Stimulated activated CD8-positive, alpha-beta memory T cell treated with anti-CD3 and anti-CD28 coated beads, Interleukin-2, amount 100 ng/mL, for 1 hour (primary cell): ENCODE data around the gene EGLN2.
"Not testable (repeated sequence)": the region's sequence is repeated elsewhere in the genome, so short reads cannot be mapped to it uniquely, and the experiment has no call there.

Experiments
- DNase-seq, 2 donors: peaks; one replicate each; pipeline ENCODE4 v3.0.0-alpha.2; 2020; ENCODE audit warnings: low read depth in 2 of 2

The EGLN2 gene

DNA sequence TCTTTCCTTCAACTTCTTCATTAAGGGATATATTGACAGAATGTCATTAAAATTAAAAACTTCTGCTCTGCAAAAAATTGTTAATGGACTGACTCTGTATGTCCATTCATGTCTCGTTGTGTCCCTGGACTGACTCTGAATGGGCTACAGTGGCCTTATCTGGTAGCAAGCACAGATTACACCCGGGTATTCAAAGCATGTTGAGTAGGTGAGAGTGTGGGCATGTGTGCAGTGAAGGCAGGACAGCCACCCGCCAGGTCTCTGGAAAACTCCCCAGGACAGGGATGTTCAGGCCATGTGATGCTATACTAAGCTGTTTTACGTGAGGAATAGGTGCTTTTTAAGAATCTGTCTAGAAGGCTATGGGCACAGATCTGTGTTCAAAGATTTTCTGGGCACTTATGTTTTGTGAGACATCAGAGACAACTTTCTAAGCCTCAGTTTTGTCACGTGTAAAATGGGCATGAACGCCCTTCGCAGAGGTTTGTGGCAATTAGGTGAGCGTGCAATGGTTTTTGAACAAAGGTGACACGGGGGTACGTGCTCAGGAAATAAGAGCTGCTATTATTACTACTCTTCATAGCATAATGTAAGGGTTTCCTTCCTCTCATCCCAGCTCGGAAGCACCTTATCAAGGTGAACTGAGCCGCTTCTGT, 44.1 kb downstream of the EGLN2 start:
- not testable (repeated sequence) for DNase-seq

GRCh38 chr19:40843653-40844052, 44.7 kb downstream of the EGLN2 start:
- DNase-seq: peak; percentile 59 to 65

- DNase-seq: not testable (repeated sequence)
Observed at GRCh38 chr19:40846722-40847121, 47.7 kb downstream of the EGLN2 start.

DNA sequence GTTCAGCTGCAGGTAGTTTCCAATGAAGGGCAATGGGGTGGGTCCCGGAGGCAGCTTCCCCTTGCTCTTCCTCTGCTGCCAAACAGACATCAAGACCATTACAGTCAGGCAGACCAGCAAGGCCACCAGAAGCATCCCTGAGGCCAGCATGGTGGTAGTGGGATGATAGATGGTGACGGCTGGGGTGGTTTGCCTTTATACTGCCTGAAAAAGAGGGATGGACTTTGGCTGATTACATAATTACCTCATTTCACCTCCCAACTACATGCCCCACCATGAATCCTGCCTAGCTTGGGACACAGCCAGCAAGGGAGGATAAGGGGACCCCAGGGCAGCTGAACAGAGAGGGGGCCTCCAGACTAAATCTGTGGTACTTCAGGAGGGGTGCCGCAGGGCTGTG, 51.3 kb downstream of the EGLN2 start, which contains the start of gene CYP2A6:
CYP2A6 (minus strand) TSS at position 171 of the 400 bp plus-strand sequence; CDS start at position 150, 21 bp downstream.
- DNase-seq: not testable (repeated sequence)

DNA sequence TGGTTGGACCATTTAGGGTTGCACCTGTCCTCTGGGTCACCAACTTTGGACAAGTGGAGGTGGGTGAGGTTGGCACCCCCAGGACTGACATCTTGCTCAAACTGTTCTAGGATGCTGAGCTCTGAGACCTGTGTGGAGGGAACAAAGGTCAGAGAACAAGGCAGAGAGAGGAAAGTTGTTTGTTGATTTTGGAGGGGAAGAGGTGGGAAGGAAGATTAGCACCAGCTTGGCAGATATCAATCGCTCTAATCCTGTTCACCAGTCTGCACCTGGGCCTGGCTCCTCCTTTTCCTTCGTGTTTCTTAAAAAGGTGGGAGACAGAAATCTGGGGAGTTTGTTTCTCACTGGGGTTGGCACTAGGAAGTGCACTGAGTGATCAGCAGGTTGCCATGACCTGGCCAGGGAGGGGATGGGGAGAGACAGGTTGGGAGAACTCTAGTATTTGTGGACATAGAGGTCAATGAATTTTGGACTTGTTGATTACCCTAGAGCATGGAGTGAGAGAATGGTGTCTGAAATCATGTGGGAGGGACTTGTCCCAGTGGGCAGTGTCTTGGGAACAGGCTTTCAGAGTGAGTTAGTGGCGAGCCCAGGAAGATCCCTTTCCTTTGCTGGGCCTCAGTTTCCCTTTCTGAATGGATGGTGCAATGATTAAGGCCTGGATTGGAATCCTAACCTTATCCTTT, 53.6 kb downstream of the EGLN2 start:
- not testable (repeated sequence) for DNase-seq
